ENCODE measurements around the gene PRKCE. TPM values are rescaled to one million over a fixed set of nuclear protein-coding genes. Genes with fewer than 3 reads are reported as not detected.

The PRKCE gene
- total RNA-seq, 1 experiment from 2014 or later: 14.0 TPM

GRCh38 chr2:45881970-45882581, 230.6 kb downstream of the PRKCE start:
- Histone ChIP-seq H3K4me3 (ENCODE audit: low read depth in 2 of 2, low read length in 2 of 2) (no peak overlapping the region), H3K4me1 (ENCODE audit: control insufficient read depth, insufficient read depth, low read length) (no peaks in the 10 kb centered on the region), H3K27me3 (ENCODE audit: control insufficient read depth, insufficient read depth, low read length) (no peaks in the 10 kb centered on the region), H3K27ac (ENCODE audit: low read length) (no peak overlapping the region), H3K9me3 (ENCODE audit: control insufficient read depth, insufficient read depth, low read depth, low read length) (0 out of 2 replicates have a peak, but pooled peaks cover 2% of the 10 kb centered on the region), H3K36me3 (ENCODE audit: control insufficient read depth, insufficient read depth, low read length) (no peaks in the 10 kb centered on the region)
- POLR2A ChIA-PET: no interaction called here
- BruUV-seq (replicated peaks): no TSS peak
- TF ChIP-seq POLR2AphosphoS5 (IDR thresholded peaks at IDR 0.05; ENCODE audit: low read depth, low read length) (no peak), CTCF (IDR thresholded peaks at IDR 0.05) (no peak), TCF7L2 (IDR thresholded peaks at IDR 0.05; ENCODE audit: low read depth, low read length) (no peak), REST (IDR thresholded peaks at IDR 0.05; ENCODE audit: insufficient read depth in 1 of 2, low read depth in 2 of 2, low read length in 1 of 2) (no peak), SIN3A (IDR thresholded peaks at IDR 0.05; ENCODE audit: borderline replicate concordance, insufficient read depth, low read depth, low read length) (no peak)
- ATAC-seq (no peak), DNase-seq (ENCODE audit: low read depth, low spot score) (no peak)
- intact Hi-C loops (cut with micrococcal nuclease; ENCODE audit: unreplicated experiment) (no loop called here), in situ Hi-C loops (cut with HindIII; ENCODE audit: low pct_unique_long_range_greater_than_20kb, low sequenced_read_pairs) (no loop called here)
- CTCF ChIA-PET: no interaction called here

- no peak for TF ChIP-seq REST (IDR thresholded peaks at IDR 0.05; ENCODE audit: insufficient read depth in 1 of 2, low read depth in 2 of 2, low read length in 1 of 2)
- TF ChIP-seq SIN3A (IDR thresholded peaks at IDR 0.05; ENCODE audit: borderline replicate concordance, insufficient read depth, low read depth, low read length): no peak
- no peak for TF ChIP-seq POLR2AphosphoS5 (IDR thresholded peaks at IDR 0.05; ENCODE audit: low read depth, low read length)
- TF ChIP-seq TCF7L2 (IDR thresholded peaks at IDR 0.05; ENCODE audit: low read depth, low read length): no peak
- no peak for TF ChIP-seq CTCF (IDR thresholded peaks at IDR 0.05)
- Histone ChIP-seq H3K9me3 (ENCODE audit: control insufficient read depth, insufficient read depth, low read depth, low read length) (no peaks in the 10 kb centered on the region), H3K36me3 (ENCODE audit: control insufficient read depth, insufficient read depth, low read length) (no peaks in the 10 kb centered on the region), H3K27me3 (ENCODE audit: control insufficient read depth, insufficient read depth, low read length) (no peaks in the 10 kb centered on the region), H3K4me3 (ENCODE audit: low read depth in 2 of 2, low read length in 2 of 2) (no peak overlapping the region), H3K4me1 (ENCODE audit: control insufficient read depth, insufficient read depth, low read length) (no peaks in the 10 kb centered on the region), H3K27ac (ENCODE audit: low read length) (no peak overlapping the region)
- in situ Hi-C loops (cut with HindIII; ENCODE audit: low pct_unique_long_range_greater_than_20kb, low sequenced_read_pairs) (no loop called here), intact Hi-C loops (cut with micrococcal nuclease; ENCODE audit: unreplicated experiment) (no loop called here)
- no peak for ATAC-seq
- no peak for DNase-seq (ENCODE audit: low read depth, low spot score)
- BruUV-seq (replicated peaks): no TSS peak
- ChIA-PET POLR2A (no interaction called here), CTCF (no interaction called here)
These were observed 231.5 kb downstream of the PRKCE start for GRCh38 chr2:45882707-45883602.
